Left ventricle myocardium inferior (tissue), 1 donor: ENCODE data around the gene FAM171A1. TPM values are rescaled to one million over a fixed set of nuclear protein-coding genes. Genes with fewer than 3 reads are reported as not detected.

Experiments used
- DNase-seq: peaks from one replicate; pipeline ENCODE4 v3.0.0-alpha.2; 2020
- H3K27ac ChIP-seq: fragments of 200-600 bp; replicated peaks from 2 replicates; pipeline ENCODE4 v1.8.0; 2021
- H3K27me3 ChIP-seq: fragments of 200-600 bp; 2 replicates; pipeline ENCODE4 v1.8.0; 2021; ENCODE audit warnings: low read depth
- H3K36me3 ChIP-seq: fragments of 200-600 bp; 2 replicates; pipeline ENCODE4 v1.8.0; 2021
- H3K4me1 ChIP-seq: fragments of 200-600 bp; 2 replicates; pipeline ENCODE4 v1.8.0; 2021
- H3K4me3 ChIP-seq: fragments of 200-600 bp; 2 replicates; pipeline ENCODE4 v1.8.0; 2021; ENCODE audit warnings: mild to moderate bottlenecking, moderate library complexity
- H3K9me3 ChIP-seq: fragments of 200-600 bp; replicated peaks from 2 replicates; pipeline ENCODE4 v1.8.0; 2021
- CTCF ChIP-seq: fragments of 200-600 bp; IDR thresholded peaks from 2 replicates; pipeline ENCODE4 v1.8.0; 2021; ENCODE audit warnings: antibody characterized with exemption, mild to moderate bottlenecking, borderline replicate concordance
- intact Hi-C: fragments of 100-400 bp; cut with micrococcal nuclease; formaldehyde crosslinking; loops from one replicate; pipeline ENCODE4 v1.11.0; 2022
- total RNA-seq: library from RNA; stranded (reverse); fragmentation: NEBNext Ultra II Directional; extraction: Animal tissue kit (Norgen Biotek cat#: 25700); gene quantifications from one replicate; pipeline ENCODE4 v1.2.1, GENCODE V29; 2021
- donor health status: DM: no; HTN: yes; CAD: no; lungs with severe emphysema.

FAM171A1 gene
- total RNA-seq, 1 donor from 2014 or later = 8.3 TPM

GRCh38 chr10:15320118-15320517 is 51.0 kb downstream of the FAM171A1 start:
- no peaks in the 10 kb centered on the region for H3K27me3 ChIP-seq
- H3K9me3 ChIP-seq = peaks cover 3% of the 10 kb centered on the region
- TF ChIP-seq CTCF = no peak
- no peaks in the 10 kb centered on the region for H3K36me3 ChIP-seq
- intact Hi-C loops = no loop called here
- DNase-seq = no peak
- no peak overlapping the region for H3K27ac ChIP-seq
- H3K4me1 ChIP-seq = peaks cover 44% of the 10 kb centered on the region
- no peak overlapping the region for H3K4me3 ChIP-seq

- H3K4me3 ChIP-seq = no peak overlapping the region
- no peak for TF ChIP-seq CTCF
- intact Hi-C loops = no loop called here
- no peaks in the 10 kb centered on the region for H3K36me3 ChIP-seq
- no peak overlapping the region for H3K27ac ChIP-seq
- DNase-seq = no peak
- peaks cover 54% of the 10 kb centered on the region for H3K4me1 ChIP-seq
- H3K27me3 ChIP-seq = no peaks in the 10 kb centered on the region
- H3K9me3 ChIP-seq = peaks cover 3% of the 10 kb centered on the region
Measured at GRCh38 chr10:15316871-15317464, 54.1 kb downstream of the FAM171A1 start.

- DNase-seq = no peak
- H3K36me3 ChIP-seq = no peaks in the 10 kb centered on the region
- no peak overlapping the region for H3K4me3 ChIP-seq
- peaks cover 46% of the 10 kb centered on the region for H3K4me1 ChIP-seq
- no peak for TF ChIP-seq CTCF
- H3K27ac ChIP-seq = no peak overlapping the region
- no peaks in the 10 kb centered on the region for H3K27me3 ChIP-seq
- peaks cover 3% of the 10 kb centered on the region for H3K9me3 ChIP-seq
- intact Hi-C loops = no loop called here
Measured at GRCh38 chr10:15316145-15316544, 54.9 kb downstream of the FAM171A1 start.

- intact Hi-C loops = no loop called here
- DNase-seq = no peak
- Histone ChIP-seq H3K4me3 (no peak overlapping the region), H3K27ac (no peak overlapping the region), H3K9me3 (peaks cover 3% of the 10 kb centered on the region), H3K4me1 (peaks cover 38% of the 10 kb centered on the region), H3K36me3 (no peaks in the 10 kb centered on the region), H3K27me3 (no peaks in the 10 kb centered on the region)
- no peak for TF ChIP-seq CTCF
Measured at GRCh38 chr10:15315286-15315685, 55.8 kb downstream of the FAM171A1 start.

GRCh38 chr10:15314482-15315045 is 56.5 kb downstream of the FAM171A1 start:
- H3K4me3 ChIP-seq = no peak overlapping the region
- intact Hi-C loops = no loop called here
- no peak for TF ChIP-seq CTCF
- H3K27ac ChIP-seq = peak overlapping the region; percentile 66
- no peaks in the 10 kb centered on the region for H3K9me3 ChIP-seq
- DNase-seq = no peak
- H3K27me3 ChIP-seq = no peaks in the 10 kb centered on the region
- H3K4me1 ChIP-seq = peaks cover 35% of the 10 kb centered on the region
- H3K36me3 ChIP-seq = no peaks in the 10 kb centered on the region
